Frontal cortex (tissue), 1 donor: Measurements from ENCODE around the gene LUC7L2. TPM values are rescaled to one million over a fixed set of nuclear protein-coding genes. Genes with fewer than 3 reads are reported as not detected.

Experiments
- small RNA-seq: library from RNA; depleted of rRNA; stranded (forward); fragments of <200 nt; gene quantifications from one replicate; pipeline ENCODE3, GENCODE V24; 2014
- total RNA-seq: library from RNA; depleted of rRNA; stranded (reverse); fragments of >200 nt; gene quantifications from one replicate; pipeline ENCODE4 v1.2.3, GENCODE V29; 2014

LUC7L2 gene
- total RNA-seq, 1 donor from 2014 or later: 50.1 TPM

Small RNA genes lying within 50 kb of the gene (small RNA-seq; reads per million reads assigned to genes)
- gene RNU6-206P (not detected), gene RNU6-911P (not detected)

Other genes with a start within 250 kb of the LUC7L2 start
- gene UBN2, start 128.7 kb upstream of the LUC7L2 start, total RNA-seq: 14.7 TPM
- 15.1 TPM for gene FMC1, start 18.6 kb upstream of the LUC7L2 start, total RNA-seq
- gene KLRG2, start 123.8 kb downstream of the LUC7L2 start, total RNA-seq: not detected
- gene CLEC2L, start 163.8 kb downstream of the LUC7L2 start, total RNA-seq: 2.0 TPM